Astrocyte (in vitro differentiated cells and primary cell): Measurements from ENCODE around the gene GPATCH4.

Experiments
- EZH2 ChIP-seq: IDR thresholded peaks from 2 replicates; pipeline ENCODE4 v1.6.1; 2012; ENCODE audit warnings: mild to moderate bottlenecking, low read length, inconsistent platforms; ENCODE audit not compliant: insufficient read depth
- TF ChIP-seq, protein P1 (sequence below): IDR thresholded peaks from 2 replicates; pipeline ENCODE4 v1.5.1; 2011; ENCODE audit warnings: low read depth, mild to moderate bottlenecking, inconsistent platforms, low read length, moderate library complexity; ENCODE audit not compliant: insufficient read depth

- TF ChIP-seq, protein P1, sequence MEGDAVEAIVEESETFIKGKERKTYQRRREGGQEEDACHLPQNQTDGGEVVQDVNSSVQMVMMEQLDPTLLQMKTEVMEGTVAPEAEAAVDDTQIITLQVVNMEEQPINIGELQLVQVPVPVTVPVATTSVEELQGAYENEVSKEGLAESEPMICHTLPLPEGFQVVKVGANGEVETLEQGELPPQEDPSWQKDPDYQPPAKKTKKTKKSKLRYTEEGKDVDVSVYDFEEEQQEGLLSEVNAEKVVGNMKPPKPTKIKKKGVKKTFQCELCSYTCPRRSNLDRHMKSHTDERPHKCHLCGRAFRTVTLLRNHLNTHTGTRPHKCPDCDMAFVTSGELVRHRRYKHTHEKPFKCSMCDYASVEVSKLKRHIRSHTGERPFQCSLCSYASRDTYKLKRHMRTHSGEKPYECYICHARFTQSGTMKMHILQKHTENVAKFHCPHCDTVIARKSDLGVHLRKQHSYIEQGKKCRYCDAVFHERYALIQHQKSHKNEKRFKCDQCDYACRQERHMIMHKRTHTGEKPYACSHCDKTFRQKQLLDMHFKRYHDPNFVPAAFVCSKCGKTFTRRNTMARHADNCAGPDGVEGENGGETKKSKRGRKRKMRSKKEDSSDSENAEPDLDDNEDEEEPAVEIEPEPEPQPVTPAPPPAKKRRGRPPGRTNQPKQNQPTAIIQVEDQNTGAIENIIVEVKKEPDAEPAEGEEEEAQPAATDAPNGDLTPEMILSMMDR, result no peak
- TF ChIP-seq EZH2, result no peak
Observed at GRCh38 chr1:156595016-156595415, 6.3 kb downstream of the GPATCH4 start.
